CD4-positive, alpha-beta T cell (primary cell): ENCODE data around the gene SMAD3. TPM values are rescaled to one million over a fixed set of nuclear protein-coding genes. Genes with fewer than 3 reads are reported as not detected.
A peak's percentile ranks its signal among the peaks of the same experiment; 100 is the strongest.

Experiments used
- ATAC-seq: fragments of 200-7000 bp; cut with Tn5 transposase; one replicate; pipeline ENCODE4 v1.10.0; 2022; ENCODE audit warnings: mild to moderate bottlenecking; ENCODE audit not compliant: poor library complexity
- CTCF ChIA-PET: fragments of 350-600 bp; sonication (Branson Sonifier 250); formaldehyde crosslinking; loops from one replicate; lab custom pipeline; 2021; ENCODE audit warnings: antibody characterized with exemption, inconsistent platforms; lab: Charles Lee
- POLR2A ChIA-PET: fragments of 350-600 bp; sonication (Branson Sonifier 250); formaldehyde crosslinking; loops from one replicate; lab custom pipeline; 2021; ENCODE audit warnings: antibody characterized with exemption, inconsistent platforms; lab: Charles Lee
- DNase-seq, 14 experiments: peaks; one replicate each; pipeline ENCODE4 v3.0.0-alpha.2; 2013 to 2020; ENCODE audit warnings: mixed read lengths in 2 of 14
- H3K27ac ChIP-seq, 2 donors: one replicate each; pipeline versions ENCODE4 v1.5.1 to v1.7.0; 2013; ENCODE audit warnings: low read length in 2 of 2, low read depth in 1 of 2, mild to moderate bottlenecking in 1 of 2
- H3K27me3 ChIP-seq, 2 experiments: 1 replicate in 1 of 2; 2 replicates in 1 of 2; pipeline versions ENCODE4 v1.6.1 to v1.7.0; 2013; ENCODE audit warnings: low read length in 2 of 2, control low read depth in 1 of 2, mild to moderate bottlenecking in 1 of 2, moderate library complexity in 1 of 2; ENCODE audit not compliant: insufficient read depth in 2 of 2, control insufficient read depth in 1 of 2
- H3K36me3 ChIP-seq: one replicate; pipeline ENCODE4 v1.6.1; 2013; ENCODE audit warnings: low read length, control low read depth; ENCODE audit not compliant: insufficient read depth
- H3K4me1 ChIP-seq: one replicate; pipeline ENCODE4 v1.6.1; 2013; ENCODE audit warnings: low read length, control low read depth; ENCODE audit not compliant: insufficient read depth
- H3K4me3 ChIP-seq: one replicate; pipeline ENCODE4 v1.5.1; 2013; ENCODE audit warnings: mild to moderate bottlenecking, low read length, moderate library complexity
- H3K9me3 ChIP-seq, 2 experiments: 1 replicate in 1 of 2; 2 replicates in 1 of 2; pipeline versions ENCODE4 v1.6.1 to v1.7.0; 2013; ENCODE audit warnings: low read length in 2 of 2, mild to moderate bottlenecking in 2 of 2, control low read depth in 1 of 2, moderate library complexity in 1 of 2; ENCODE audit not compliant: control insufficient read depth in 1 of 2, insufficient read depth in 1 of 2
- H3K27ac Mint-ChIP-seq: one replicate; pipeline ENCODE4 v1.8.0; 2020; ENCODE audit warnings: mixed read lengths
- H3K27me3 Mint-ChIP-seq: one replicate; pipeline ENCODE4 v1.8.0; 2021; ENCODE audit warnings: mixed read lengths
- H3K36me3 Mint-ChIP-seq: one replicate; pipeline ENCODE4 v1.8.0; 2021; ENCODE audit warnings: low read depth, mixed read lengths
- H3K4me1 Mint-ChIP-seq: one replicate; pipeline ENCODE4 v1.8.0; 2021; ENCODE audit warnings: low read depth, mixed read lengths
- H3K4me3 Mint-ChIP-seq: one replicate; pipeline ENCODE4 v1.8.0; 2020; ENCODE audit warnings: mild to moderate bottlenecking, mixed read lengths
- H3K9me3 Mint-ChIP-seq: one replicate; pipeline ENCODE4 v1.8.0; 2020; ENCODE audit warnings: mixed read lengths
- CTCF ChIP-seq: fragments of 200-600 bp; IDR thresholded peaks from one replicate; pipeline ENCODE4 v1.8.0; 2022; ENCODE audit warnings: antibody characterized with exemption, mild to moderate bottlenecking
- intact Hi-C, 2 experiments: fragments of 100-400 bp; cut with DNase I in 1 of 2; cut with micrococcal nuclease in 1 of 2; formaldehyde crosslinking; loops; one replicate each; pipeline versions ENCODE4 v1.15.1 to v1.9.0; 2023 to 2025; cut with DNase I, micrococcal nuclease
- total RNA-seq, 174 experiments: library from RNA in 2 of 174; stranded (reverse) in 2 of 174; gene quantifications; one replicate each; pipeline ENCODE4 v1.2.3 and lab custom pipeline; 2021 to 2026

The SMAD3 gene
- total RNA-seq, 2 experiments from 2014 or later = 30.0 to 31.0 TPM

DNA sequence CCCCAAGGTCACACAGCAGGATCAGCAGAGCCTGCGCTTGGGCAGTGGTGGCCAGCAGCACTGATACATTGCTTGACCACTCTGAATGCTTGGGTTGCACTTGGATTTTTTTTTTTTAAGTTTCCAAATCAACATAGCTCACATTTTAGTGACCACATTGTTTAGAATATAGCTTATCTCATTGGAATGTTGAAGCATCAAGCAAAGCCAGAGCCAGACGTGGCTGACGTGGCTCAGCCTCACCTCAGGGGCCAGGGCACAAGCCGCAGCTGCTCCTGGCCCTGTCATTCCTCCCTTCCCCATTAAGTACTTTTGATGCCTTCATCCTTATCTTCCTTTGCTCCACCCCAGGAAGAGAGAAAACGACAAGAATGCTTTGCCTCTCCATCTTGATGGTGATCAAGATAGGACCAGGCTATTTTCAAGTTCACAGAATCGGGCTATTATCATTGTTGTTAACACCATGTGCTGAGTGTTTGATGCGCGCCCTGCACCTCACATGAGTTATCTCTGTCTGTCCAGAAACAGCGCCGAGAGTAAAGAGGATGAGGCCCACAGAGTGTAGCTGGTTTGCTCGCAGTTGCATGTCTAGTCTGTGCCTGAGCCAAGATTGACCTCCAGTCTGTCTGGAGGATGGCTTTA, 113.3 kb downstream of the SMAD3 start:
- H3K9me3 Mint-ChIP-seq = no peaks in the 10 kb centered on the region
- no peak overlapping the region for H3K4me3 Mint-ChIP-seq
- POLR2A ChIA-PET = interaction anchor here (0.7 kb wide), 1 partner anchor 16 kb away, joined by 3 read pairs; no protein-coding TSS in a partner anchor
- Histone ChIP-seq H3K9me3 (no peaks in the 10 kb centered on the region), H3K27me3 (no peaks in the 10 kb centered on the region), H3K27ac (no peak overlapping the region), H3K4me1 (peaks cover 29% of the 10 kb centered on the region), H3K4me3 (no peak overlapping the region), H3K36me3 (peaks cover 86% of the 10 kb centered on the region)
- peaks cover 69% of the 10 kb centered on the region for H3K36me3 Mint-ChIP-seq
- peaks cover 32% of the 10 kb centered on the region for H3K4me1 Mint-ChIP-seq
- no peaks in the 10 kb centered on the region for H3K27me3 Mint-ChIP-seq
- H3K27ac Mint-ChIP-seq = peak overlapping the region; percentile 61
- no peak for TF ChIP-seq CTCF
- intact Hi-C loops = no loop called here
- DNase-seq = no peak
- ATAC-seq = no peak
- CTCF ChIA-PET = interaction anchor here (1.8 kb wide), 1 partner anchor 232 kb away, joined by 6 read pairs; no protein-coding TSS in a partner anchor

- ATAC-seq (no peak), DNase-seq (no peak)
- peaks cover 85% of the 10 kb centered on the region for H3K36me3 ChIP-seq
- Mint-ChIP-seq H3K36me3 (peaks cover 66% of the 10 kb centered on the region), H3K4me1 (peaks cover 24% of the 10 kb centered on the region), H3K27me3 (no peaks in the 10 kb centered on the region), H3K9me3 (no peaks in the 10 kb centered on the region), H3K4me3 (no peak overlapping the region), H3K27ac (peak overlapping the region; percentile 61)
- H3K4me3 ChIP-seq = no peak overlapping the region
- no peak for TF ChIP-seq CTCF
- H3K27ac ChIP-seq = no peak overlapping the region
- CTCF ChIA-PET = no interaction called here
- peaks cover 21% of the 10 kb centered on the region for H3K4me1 ChIP-seq
- H3K9me3 ChIP-seq = no peaks in the 10 kb centered on the region
- intact Hi-C loops = no loop called here
- no peaks in the 10 kb centered on the region for H3K27me3 ChIP-seq
- POLR2A ChIA-PET = no interaction called here
Measured at GRCh38 chr15:67179411-67179995, 114.1 kb downstream of the SMAD3 start.

DNA sequence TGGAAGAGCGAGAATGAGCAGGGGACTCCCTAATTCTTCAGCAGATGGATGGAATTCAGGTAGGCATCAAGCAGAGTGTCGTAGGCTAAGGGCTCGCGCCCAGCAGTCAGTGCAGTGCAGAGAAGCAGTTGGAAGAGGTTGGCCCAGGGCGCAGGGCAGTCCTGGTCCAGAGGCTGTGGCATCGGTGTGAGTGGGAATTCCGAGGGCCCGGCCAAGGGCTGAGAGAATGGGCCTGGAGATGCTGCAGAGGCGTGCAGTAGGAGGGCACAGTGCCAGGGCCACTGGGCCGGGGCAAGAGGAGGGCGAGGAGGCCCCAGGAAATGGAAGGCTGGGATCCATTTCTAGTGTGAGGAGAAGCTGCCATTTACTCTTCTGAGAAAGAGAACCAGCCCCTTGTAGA, 114.6 kb downstream of the SMAD3 start:
- Mint-ChIP-seq H3K27me3 (no peaks in the 10 kb centered on the region), H3K4me1 (peaks cover 18% of the 10 kb centered on the region), H3K27ac (no peak overlapping the region)

More for the DNA sequence above, 114.6 kb downstream of the SMAD3 start:
- TF ChIP-seq CTCF = no peak
- ChIA-PET CTCF (no interaction called here), POLR2A (no interaction called here)
- Histone ChIP-seq H3K27me3 (no peaks in the 10 kb centered on the region), H3K27ac (no peak overlapping the region), H3K4me1 (peaks cover 15% of the 10 kb centered on the region), H3K9me3 (no peaks in the 10 kb centered on the region), H3K4me3 (no peak overlapping the region), H3K36me3 (peaks cover 85% of the 10 kb centered on the region)
- H3K4me3 Mint-ChIP-seq = no peak overlapping the region
- no peak for ATAC-seq
- intact Hi-C loops = loop anchor here (2.0 to 5.0 kb wide), 2 partner anchors 233 kb away; no protein-coding TSS in a partner anchor
- no peak for DNase-seq
- no peaks in the 10 kb centered on the region for H3K9me3 Mint-ChIP-seq
- H3K36me3 Mint-ChIP-seq = peaks cover 68% of the 10 kb centered on the region
